Measurements from ENCODE around the gene LCA5L. TPM values are rescaled to one million over a fixed set of nuclear protein-coding genes. Genes with fewer than 3 reads are reported as not detected.

LCA5L gene
- total and polyA plus RNA-seq, 2 experiments from 2014 or later: 0.69 to 1.4 TPM

- TF ChIP-seq CTCF (conservative IDR thresholded peaks at IDR 0.05; ENCODE audit: low read depth in 2 of 2) (no peak), POLR2AphosphoS5 (IDR thresholded peaks at IDR 0.05; ENCODE audit: low read depth) (no peak), EZH2phosphoT487 (IDR thresholded peaks at IDR 0.05; ENCODE audit: unreplicated experiment) (no peak), ZNF462 (CRISPR knock-in tag; IDR thresholded peaks at IDR 0.05) (no peak)
Observed at GRCh38 chr21:39363607-39364555, 81.7 kb downstream of the LCA5L start (continued).

- H3K36me3 Mint-ChIP-seq (ENCODE audit: low read depth): no peaks in the 10 kb centered on the region
- Histone ChIP-seq H3K4me2 (no peak overlapping the region), H3K36me3 (ENCODE audit: insufficient read depth) (no peaks in the 10 kb centered on the region), H3K9me2 (ENCODE audit: insufficient read depth) (no peaks in the 10 kb centered on the region), H3F3A (replicated peaks; ENCODE audit: low read depth) (no peaks in the 10 kb centered on the region; the same call in 1 of the 2 replicates), H4K20me1 (replicated peaks; ENCODE audit: insufficient read depth) (no peaks in the 10 kb centered on the region), H2AFZ (0 out of 2 replicates have a peak overlapping the region, but pooled peaks have one; percentile 56), H3K27ac (ENCODE audit: low read depth) (0 out of 2 replicates have a peak overlapping the region, but pooled peaks have one; percentile 72), H3K79me2 (replicated peaks; ENCODE audit: insufficient read depth) (no peaks in the 10 kb centered on the region), H3K27me3 (ENCODE audit: insufficient read depth) (no peaks in the 10 kb centered on the region), H3K4me1 (ENCODE audit: insufficient read depth) (no peaks in the 10 kb centered on the region), H3K4me3 (no peak overlapping the region)
- ATAC-seq (no peak), DNase-seq (ENCODE audit: low spot score) (no peak)
- peaks cover 2% of the 10 kb centered on the region for H3K27me3 Mint-ChIP-seq (ENCODE audit: insufficient read depth, low read depth, poor library complexity)
- no peaks in the 10 kb centered on the region for H3K9me3 Mint-ChIP-seq
- H3K4me1 Mint-ChIP-seq: no peaks in the 10 kb centered on the region; the same call in 2 of the 3 replicates
- H3K4me3 Mint-ChIP-seq: no peak overlapping the region
- no peak overlapping the region for H3K27ac Mint-ChIP-seq
- TF ChIP-seq REST (IDR thresholded peaks at IDR 0.05; ENCODE audit: unreplicated experiment): no peak
- no peak for TF ChIP-seq ZNF331 (CRISPR knock-in tag; IDR thresholded peaks at IDR 0.05; ENCODE audit: low read depth)
- no peak for TF ChIP-seq STAT1 (IDR thresholded peaks at IDR 0.05; ENCODE audit: unreplicated experiment)
- TF ChIP-seq ZNF114 (CRISPR knock-in tag; IDR thresholded peaks at IDR 0.05): no peak
- no peak for TF ChIP-seq EZH2 (IDR thresholded peaks at IDR 0.05; ENCODE audit: low read depth, unreplicated experiment)
- no peak for TF ChIP-seq NANOG (IDR thresholded peaks at IDR 0.05; ENCODE audit: borderline replicate concordance)
- no peak for TF ChIP-seq POLR2AphosphoS5 (IDR thresholded peaks at IDR 0.05; ENCODE audit: low read depth)
Observed at GRCh38 chr21:39362733-39363132, 82.8 kb downstream of the LCA5L start.
